HepG2 (cell line): Measurements from ENCODE around the gene SLC2A6.

Experiments used
- CBX5 ChIP-seq: sonication (generic); formaldehyde crosslinking; IDR thresholded peaks from 2 replicates; pipeline ENCODE4 v1.4.0; 2020; ENCODE audit warnings: missing genetic modification reagents, borderline replicate concordance
- CTCF ChIP-seq: sonication (generic); formaldehyde crosslinking; IDR thresholded peaks from 2 replicates; pipeline ENCODE4 v1.5.0; 2020; ENCODE audit warnings: mild to moderate bottlenecking, missing genetic modification reagents, moderate library complexity
- ELF3 ChIP-seq: IDR thresholded peaks from 2 replicates; pipeline ENCODE4 v1.6.1; 2016; ENCODE audit warnings: missing genetic modification reagents, missing compliant biosample characterization
- HMGXB4 ChIP-seq, 2 experiments: sonication (generic) in 1 of 2; formaldehyde crosslinking in 1 of 2; IDR thresholded peaks; 2 replicates each; pipeline versions ENCODE4 v1.4.0 to v1.6.1; 2018 to 2020; ENCODE audit warnings: missing genetic modification reagents in 2 of 2, borderline replicate concordance in 1 of 2, low read depth in 1 of 2, mild to moderate bottlenecking in 1 of 2, missing biosample characterization in 1 of 2
- POLR2A ChIP-seq, 2 experiments: IDR thresholded peaks; 2 replicates each; pipeline ENCODE4 v1.6.1; 2011; ENCODE audit warnings: low read depth in 2 of 2, low read length in 2 of 2, mild to moderate bottlenecking in 1 of 2, moderate library complexity in 1 of 2; ENCODE audit not compliant: insufficient read depth in 1 of 2
- POLR2AphosphoS5 ChIP-seq: IDR thresholded peaks from 2 replicates; pipeline ENCODE4 v1.6.1; 2012; ENCODE audit warnings: low read depth, low read length
- SRF ChIP-seq: IDR thresholded peaks from 2 replicates; pipeline ENCODE4 v1.6.1; 2011; ENCODE audit warnings: mild to moderate bottlenecking, low read depth, low read length, moderate library complexity
- ZBTB49 ChIP-seq: sonication (generic); formaldehyde crosslinking; IDR thresholded peaks from 2 replicates; pipeline ENCODE4 v1.4.0; 2020; ENCODE audit warnings: missing genetic modification reagents, borderline replicate concordance
- ZNF143 ChIP-seq: sonication (generic); formaldehyde crosslinking; IDR thresholded peaks from 2 replicates; pipeline ENCODE4 v1.4.0; 2020; ENCODE audit warnings: missing genetic modification reagents
- ZNF687 ChIP-seq: sonication (generic); formaldehyde crosslinking; IDR thresholded peaks from 2 replicates; pipeline ENCODE4 v1.5.1; 2020; ENCODE audit warnings: mild to moderate bottlenecking, missing genetic modification reagents, moderate library complexity

- no peak for TF ChIP-seq ZNF687
- TF ChIP-seq CTCF, result no peak
- no peak for TF ChIP-seq ZNF143 (CRISPR knock-in tag)
- no peak for TF ChIP-seq HMGXB4 (CRISPR knock-in tag; IDR thresholded peaks at IDR 0.05; ENCODE audit: borderline replicate concordance in 1 of 2, low read depth in 1 of 2)
- no peak for TF ChIP-seq POLR2AphosphoS5
- no peak for TF ChIP-seq POLR2A (IDR thresholded peaks at IDR 0.05; ENCODE audit: insufficient read depth in 1 of 2, low read depth in 2 of 2, low read length in 2 of 2)
- no peak for TF ChIP-seq SRF
- TF ChIP-seq CBX5 (CRISPR knock-in tag), result no peak
- no peak for TF ChIP-seq ZBTB49
- TF ChIP-seq ELF3 (CRISPR knock-in tag), result no peak
These were observed 10.5 kb downstream of the SLC2A6 start for GRCh38 chr9:133468374-133468773.
